HT1080 (cell line): Measurements from ENCODE around the gene HOXA6. TPM values are rescaled to one million over a fixed set of nuclear protein-coding genes. Genes with fewer than 3 reads are reported as not detected.

Source experiments
- DNase-seq: peaks from one replicate; pipeline ENCODE4 v3.0.0-alpha.2; 2015; ENCODE audit warnings: low read depth
- total RNA-seq: library from RNA; depleted of rRNA; stranded (reverse); fragments of >200 nt; shearing (Covaris generic); gene quantifications from 2 replicates; pipeline ENCODE4 v1.2.3, GENCODE V29; 2014

The HOXA6 gene
- total RNA-seq, 1 experiment from 2014 or later = 3.6 TPM

GRCh38 chr7:27124902-27125689, 22.5 kb downstream of the HOXA6 start:
- DNase-seq = no peak

DNA sequence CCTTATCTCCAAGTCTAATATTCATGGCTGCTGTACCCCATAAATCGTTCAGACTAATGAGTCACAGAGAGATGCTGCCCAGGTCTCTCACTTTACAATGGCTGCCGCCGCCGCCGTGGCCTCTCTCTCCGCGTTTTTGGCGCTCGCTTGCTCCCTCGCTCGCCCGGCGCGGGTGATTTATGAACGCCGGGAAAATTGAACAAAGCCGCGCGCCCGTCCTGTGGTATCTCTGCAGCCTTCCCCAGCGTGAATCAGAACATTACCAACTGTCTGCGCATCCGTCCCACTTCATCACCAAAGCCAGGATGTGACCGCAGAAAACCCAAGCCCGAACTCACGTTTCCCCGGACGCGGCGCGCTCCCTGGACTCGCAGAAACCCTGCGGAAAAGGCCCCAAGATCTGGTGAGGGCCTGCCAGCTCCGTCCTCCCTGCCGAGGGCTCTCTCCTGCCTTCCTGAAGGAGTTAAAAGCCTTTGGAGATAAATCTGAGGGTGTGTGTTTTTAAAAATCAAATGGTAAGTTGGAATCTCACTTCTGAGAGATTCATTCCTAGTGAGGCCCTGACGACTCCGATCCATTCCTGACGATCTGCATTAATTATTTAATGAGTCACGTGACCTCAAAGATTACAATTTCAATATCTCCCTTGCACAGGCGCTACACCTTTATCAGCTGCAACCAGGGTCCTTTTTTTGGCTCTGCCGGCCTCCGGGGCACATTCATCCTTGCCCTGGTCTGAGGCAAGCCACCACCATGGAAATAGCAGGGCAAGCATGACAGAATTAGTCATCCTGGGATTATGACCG, 23.3 kb downstream of the HOXA6 start:
- no peak for DNase-seq

- DNase-seq = no peak
Observed at GRCh38 chr7:27123477-27124053, 24.0 kb downstream of the HOXA6 start.

- no peak for DNase-seq
Observed at GRCh38 chr7:27123007-27123476, 24.5 kb downstream of the HOXA6 start.

DNA sequence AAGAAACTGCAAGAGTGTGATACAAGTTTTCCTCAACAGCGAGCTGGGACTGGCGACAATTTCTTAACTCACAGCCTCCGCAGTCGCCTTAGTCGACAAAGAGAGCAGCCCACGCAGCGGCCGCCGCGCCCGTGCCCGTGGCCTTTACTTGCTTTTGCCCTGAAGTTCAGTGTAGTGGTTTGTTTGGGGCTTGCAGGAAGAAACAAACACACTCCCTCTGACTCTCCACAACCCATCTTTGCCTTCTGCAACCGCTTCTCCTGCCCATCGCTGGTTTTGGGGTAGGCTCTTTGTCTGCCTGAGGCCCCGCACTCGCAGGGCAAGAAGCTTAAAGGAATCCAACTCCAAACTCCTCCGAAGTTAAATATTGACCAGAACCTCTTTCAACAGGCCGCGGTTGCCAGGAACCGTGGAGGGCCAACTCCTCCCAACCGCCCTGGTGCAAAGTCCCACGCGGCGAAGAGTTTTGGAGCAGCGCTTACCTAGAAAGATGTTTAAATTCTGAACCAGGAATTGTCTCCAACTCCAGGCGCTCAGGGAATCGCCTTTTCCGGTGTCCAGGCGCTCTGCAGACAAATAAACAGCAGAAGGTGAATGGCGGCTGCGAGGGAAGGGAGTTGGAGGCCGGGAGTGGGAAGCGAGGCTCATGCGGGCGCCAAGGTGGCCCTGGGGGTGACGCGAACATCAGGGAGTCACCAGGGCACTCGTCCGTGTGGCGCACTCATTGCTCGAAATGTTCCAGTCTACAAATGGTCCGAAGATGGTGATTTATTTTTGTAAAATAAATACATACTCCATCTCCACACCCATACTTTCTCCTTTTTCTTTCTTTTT, 25.3 kb downstream of the HOXA6 start:
- DNase-seq = no peak

GRCh38 chr7:27121684-27122076, 25.9 kb downstream of the HOXA6 start:
- DNase-seq = no peak

DNA sequence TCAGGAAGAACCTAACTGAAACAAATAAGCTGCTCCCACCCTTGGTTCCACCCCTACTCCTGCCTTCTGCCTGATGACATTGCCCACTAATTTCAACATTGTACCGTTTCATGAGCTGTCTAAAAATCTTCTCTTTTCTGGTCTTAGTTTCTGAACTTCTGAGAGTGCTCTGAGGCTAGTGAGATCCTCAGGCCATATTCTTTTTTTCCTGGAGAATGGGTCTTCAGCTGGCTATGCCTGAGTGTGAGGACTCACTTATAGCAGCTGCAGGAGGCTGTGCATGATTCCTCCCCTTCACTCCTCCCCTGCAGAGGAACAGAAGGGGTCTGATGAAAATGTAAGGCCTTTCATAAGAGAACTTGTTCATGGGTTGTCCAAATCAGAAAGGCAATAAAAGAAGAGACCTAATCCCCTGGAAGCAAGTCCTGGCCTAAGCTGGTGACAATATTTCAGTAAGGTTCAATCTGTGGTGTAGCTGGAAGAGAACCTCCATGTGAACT, 28.1 kb downstream of the HOXA6 start:
- no peak for DNase-seq

- DNase-seq = no peak
Observed at GRCh38 chr7:27118580-27118979, 29.0 kb downstream of the HOXA6 start.

- DNase-seq = no peak
Observed at GRCh38 chr7:27117887-27118491, 29.6 kb downstream of the HOXA6 start.

GRCh38 chr7:27116962-27117886, 30.4 kb downstream of the HOXA6 start:
- no peak for DNase-seq

DNA sequence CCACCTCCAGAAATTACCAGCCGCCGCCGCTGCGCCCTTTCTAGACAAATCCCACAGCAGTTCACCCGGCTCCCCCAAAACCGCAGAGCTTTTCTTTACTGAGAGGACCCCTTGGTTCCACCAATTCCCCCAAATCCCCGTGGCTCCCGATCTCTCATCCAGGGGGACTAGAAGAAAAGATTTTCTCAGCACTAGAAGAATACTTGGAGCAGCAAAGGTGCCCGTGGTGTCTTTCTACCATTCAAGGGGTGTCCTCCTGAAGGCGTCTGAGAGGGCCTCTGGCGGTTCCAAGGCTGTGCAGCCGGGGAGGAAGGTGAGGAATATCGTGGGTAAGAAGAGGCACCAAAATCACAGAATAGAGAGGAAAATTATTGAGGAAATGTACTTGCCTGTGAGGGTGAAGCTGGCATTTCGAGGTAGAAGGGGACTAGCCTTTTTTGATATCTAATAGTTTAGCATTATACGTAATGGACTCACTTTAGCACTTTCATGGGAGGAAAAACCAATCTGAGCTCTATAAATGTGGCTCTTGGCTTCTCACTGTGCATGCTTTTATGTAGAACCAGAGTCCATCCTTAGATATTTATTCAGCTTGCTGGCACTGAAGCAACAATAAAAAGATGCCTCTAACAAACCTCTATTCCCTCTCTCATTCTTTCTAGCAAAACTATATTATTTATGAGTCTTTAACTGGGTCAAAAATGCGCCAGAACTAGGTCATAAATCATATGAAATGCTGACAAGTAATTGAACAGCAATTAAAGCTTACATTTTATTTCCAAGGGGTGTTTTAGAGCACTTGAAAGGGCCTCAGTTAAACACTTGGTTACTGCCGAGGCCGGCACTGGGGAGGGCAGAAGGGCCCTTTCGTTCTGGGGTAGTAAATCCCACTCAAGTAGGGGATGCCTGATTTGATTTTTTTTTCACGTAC, 31.3 kb downstream of the HOXA6 start:
- no peak for DNase-seq

GRCh38 chr7:27115221-27116026, 32.1 kb downstream of the HOXA6 start:
- DNase-seq = no peak

- no peak for DNase-seq
Observed at GRCh38 chr7:27114881-27115220, 32.7 kb downstream of the HOXA6 start.

DNA sequence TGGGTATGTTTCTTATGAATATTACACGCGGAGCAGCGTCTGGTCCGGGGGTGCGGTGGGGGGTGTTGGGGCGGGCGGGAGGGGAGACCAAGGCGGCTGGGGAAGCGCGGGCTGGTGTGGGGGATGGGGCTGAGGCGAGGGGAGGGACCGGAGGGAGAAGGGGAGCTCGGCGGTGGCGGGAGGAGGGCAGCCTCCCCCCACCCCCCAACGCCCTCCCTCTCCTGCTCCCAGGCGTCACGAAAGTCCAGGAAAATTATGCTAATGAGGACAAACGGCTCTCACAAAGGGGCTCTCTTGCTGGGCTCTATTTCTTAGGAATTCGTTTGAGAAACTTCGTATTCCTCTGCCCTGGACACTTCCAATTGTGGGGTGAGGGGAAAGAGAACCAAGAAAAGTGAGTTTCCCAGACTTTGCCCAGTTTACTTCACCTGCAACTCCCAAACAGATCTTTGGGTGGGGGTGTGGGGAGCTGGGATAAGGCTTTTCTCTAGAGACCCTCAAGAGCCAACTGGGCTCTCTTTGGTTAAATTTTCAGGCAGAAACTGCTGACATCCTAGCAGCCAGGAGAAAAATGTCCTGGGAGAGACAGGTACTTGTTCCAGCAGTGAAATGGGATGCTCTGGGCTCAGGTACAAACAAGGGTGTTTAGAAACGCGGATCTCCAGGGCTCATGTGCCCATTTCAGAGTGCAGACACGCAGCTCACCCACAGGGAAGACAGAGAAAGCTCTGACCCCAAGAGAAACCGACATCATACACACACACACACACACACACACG, 33.4 kb downstream of the HOXA6 start:
- DNase-seq = no peak

DNA sequence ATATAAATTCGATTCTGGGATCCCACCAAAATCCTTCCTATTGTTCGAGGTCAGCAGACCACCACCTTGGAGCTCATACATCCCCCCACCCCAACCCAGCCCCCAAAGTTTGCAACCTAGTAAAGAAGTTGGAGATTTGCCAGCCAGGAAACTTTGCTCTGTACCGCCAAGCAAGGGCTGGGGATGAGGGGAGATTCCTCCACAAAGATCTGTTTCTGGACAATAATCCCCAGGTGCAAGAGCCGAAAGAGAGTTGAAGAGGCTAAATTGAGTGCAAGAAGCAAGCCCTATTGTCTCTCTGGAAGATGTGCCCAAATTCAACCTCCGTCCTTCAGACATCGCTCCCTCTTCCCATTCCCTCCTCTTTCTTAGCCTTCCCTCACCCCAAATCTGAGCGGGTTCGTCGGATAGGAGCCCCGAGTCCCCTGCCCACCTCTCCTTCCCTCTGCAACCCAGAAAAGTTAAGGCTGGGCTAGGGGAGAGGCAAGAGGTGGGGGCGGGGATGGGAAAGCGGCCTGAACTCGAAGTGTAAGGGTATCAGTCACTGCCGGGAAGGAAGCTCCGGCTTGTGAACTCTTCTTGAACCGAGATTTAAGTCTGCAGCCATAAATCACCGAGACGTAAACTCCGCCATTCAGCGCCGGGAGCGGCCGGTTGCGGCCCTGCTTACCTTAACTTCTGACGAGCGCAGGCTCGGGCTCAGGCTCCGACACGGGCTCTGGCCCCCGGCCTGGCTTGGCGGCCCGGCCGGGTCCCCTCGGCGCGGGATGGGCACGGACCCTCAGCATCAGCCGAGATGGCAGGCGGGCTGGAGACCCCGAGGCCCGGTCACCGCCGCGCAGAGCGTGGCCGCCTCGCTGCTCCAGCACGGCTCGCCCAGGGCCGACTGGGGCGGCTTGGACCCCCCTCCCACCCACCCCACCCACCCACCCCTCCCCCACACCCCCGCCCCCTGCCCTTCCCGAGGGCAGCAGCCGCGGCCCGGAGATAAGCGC, 34.3 kb downstream of the HOXA6 start:
- no peak for DNase-seq

- DNase-seq = no peak
Observed at GRCh38 chr7:27112361-27112760, 35.2 kb downstream of the HOXA6 start.
